ENCODE data around the gene ENSA. TPM values are rescaled to one million over a fixed set of nuclear protein-coding genes. Genes with fewer than 3 reads are reported as not detected.
A peak's percentile ranks its signal among the peaks of the same experiment; 100 is the strongest.

ENSA gene
- total RNA-seq (2014; rRNA removed; shearing (Covaris generic)) = 143 and 200 TPM in 2 replicates
- polyA plus RNA-seq (2016; fragmentation: Nextera tagmentation; extraction: Ambion mirVana) = 114 and 121 TPM in 2 replicates
- long read RNA-seq, transcript ENSA-207 (2 exons, 703 nt) = minor isoform, 6 of 29 reads
- long read RNA-seq, transcript ENSA-208 (4 exons, 2,085 nt) = major isoform, 12 of 29 reads
- long read RNA-seq, transcript ENSA-201 (3 exons, 2,818 nt) = minor isoform, 6 of 29 reads
- long read RNA-seq, partial matches to known transcripts = 3 of 29 reads
- long read RNA-seq, other reads (novel, unspliced or antisense) = 1 of 29 reads

GRCh38 chr1:150629115-150629928 is at the start of gene ENSA:
Gene ENSA (minus strand): TSS chr1:150629612. CDS start chr1:150629470, 142 bp downstream.
- Histone ChIP-seq H3K9me2 (ENCODE audit: insufficient read depth) (no peaks in the 10 kb centered on the region), H3F3A (replicated peaks; ENCODE audit: low read depth) (peaks cover 24% of the 10 kb centered on the region), H3K27ac (ENCODE audit: low read depth) (peak within 1 kb of the TSS; percentile 86), H4K20me1 (replicated peaks; ENCODE audit: insufficient read depth) (peaks cover 4% of the 10 kb centered on the region), H3K79me2 (replicated peaks; ENCODE audit: insufficient read depth) (peaks cover 59% of the 10 kb centered on the region), H3K4me2 (peak within 1 kb of the TSS; percentile 87), H3K36me3 (ENCODE audit: insufficient read depth) (peaks cover 33% of the 10 kb centered on the region), H3K27me3 (ENCODE audit: insufficient read depth) (no peaks in the 10 kb centered on the region), H2AFZ (no peak within 1 kb of the TSS), H3K4me1 (ENCODE audit: insufficient read depth) (peaks cover 38% of the 10 kb centered on the region), H3K4me3 (peak within 1 kb of the TSS; percentile 67)
- Mint-ChIP-seq H3K27me3 (ENCODE audit: insufficient read depth, low read depth, poor library complexity) (peaks cover 9% of the 10 kb centered on the region), H3K4me3 (no peak within 1 kb of the TSS), H3K4me1 (peaks cover 53% of the 10 kb centered on the region), H3K27ac (no peak within 1 kb of the TSS), H3K36me3 (ENCODE audit: low read depth) (peaks cover 42% of the 10 kb centered on the region), H3K9me3 (no peaks in the 10 kb centered on the region)
- peak; percentile 99 for DNase-seq (ENCODE audit: low spot score)
- peak; percentile 94 for ATAC-seq
- peak; percentile 87 for TF ChIP-seq POLR2AphosphoS5 (IDR thresholded peaks at IDR 0.05; ENCODE audit: low read depth)
- peak; percentile 94 for TF ChIP-seq CREB1 (CRISPR knock-in tag; IDR thresholded peaks at IDR 0.05; ENCODE audit: low read depth)
- TF ChIP-seq STAT1 (IDR thresholded peaks at IDR 0.05; ENCODE audit: unreplicated experiment) = no peak
- no peak for TF ChIP-seq NANOG (IDR thresholded peaks at IDR 0.05; ENCODE audit: borderline replicate concordance)

- Histone ChIP-seq H3K27me3 (ENCODE audit: insufficient read depth) (no peaks in the 10 kb centered on the region), H3K9me2 (ENCODE audit: insufficient read depth) (no peaks in the 10 kb centered on the region), H4K20me1 (replicated peaks; ENCODE audit: insufficient read depth) (no peaks in the 10 kb centered on the region), H3K4me2 (no peak overlapping the region), H3K4me3 (no peak overlapping the region), H3K36me3 (ENCODE audit: insufficient read depth) (no peaks in the 10 kb centered on the region), H3F3A (replicated peaks; ENCODE audit: low read depth) (0 out of 2 replicates have a peak, but pooled peaks cover 1% of the 10 kb centered on the region), H2AFZ (no peak overlapping the region), H3K79me2 (replicated peaks; ENCODE audit: insufficient read depth) (peaks cover 12% of the 10 kb centered on the region), H3K27ac (ENCODE audit: low read depth) (no peak overlapping the region), H3K4me1 (ENCODE audit: insufficient read depth) (peaks cover 4% of the 10 kb centered on the region; the same call in 1 of the 2 replicates)
- ATAC-seq (no peak), DNase-seq (ENCODE audit: low spot score) (no peak)
- TF ChIP-seq POLR2AphosphoS5 (IDR thresholded peaks at IDR 0.05; ENCODE audit: low read depth) = no peak
- no peak for TF ChIP-seq EZH2 (IDR thresholded peaks at IDR 0.05; ENCODE audit: low read depth, unreplicated experiment)
- no peak for TF ChIP-seq NANOG (IDR thresholded peaks at IDR 0.05; ENCODE audit: borderline replicate concordance)
- TF ChIP-seq EZH2phosphoT487 (IDR thresholded peaks at IDR 0.05; ENCODE audit: unreplicated experiment) = no peak
- no peak for TF ChIP-seq CREB1 (CRISPR knock-in tag; IDR thresholded peaks at IDR 0.05; ENCODE audit: low read depth)
- no peak for TF ChIP-seq CTCF (conservative IDR thresholded peaks at IDR 0.05; ENCODE audit: low read depth in 2 of 2)
- TF ChIP-seq REST (IDR thresholded peaks at IDR 0.05; ENCODE audit: unreplicated experiment) = no peak
- H3K4me1 Mint-ChIP-seq = peaks cover 5% of the 10 kb centered on the region; the same call in 2 of the 3 replicates
- no peaks in the 10 kb centered on the region for H3K9me3 Mint-ChIP-seq
- no peak overlapping the region for H3K27ac Mint-ChIP-seq
- H3K36me3 Mint-ChIP-seq (ENCODE audit: low read depth) = peaks cover 16% of the 10 kb centered on the region; the same call in 2 of the 3 replicates
- no peak overlapping the region for H3K4me3 Mint-ChIP-seq
- H3K27me3 Mint-ChIP-seq (ENCODE audit: insufficient read depth, low read depth, poor library complexity) = no peaks in the 10 kb centered on the region
Measured at GRCh38 chr1:150678988-150679387, 49.6 kb upstream of the ENSA start.
